HG03432 (cell line): ENCODE results near the gene NUB1.

Experiments used
- ATAC-seq: cut with Tn5 transposase; IDR thresholded peaks from one replicate; pipeline ENCODE4 v1.9.1; 2021; ENCODE audit warnings: mild to moderate bottlenecking, moderate library complexity; ENCODE audit not compliant: unreplicated experiment

Gene NUB1

DNA sequence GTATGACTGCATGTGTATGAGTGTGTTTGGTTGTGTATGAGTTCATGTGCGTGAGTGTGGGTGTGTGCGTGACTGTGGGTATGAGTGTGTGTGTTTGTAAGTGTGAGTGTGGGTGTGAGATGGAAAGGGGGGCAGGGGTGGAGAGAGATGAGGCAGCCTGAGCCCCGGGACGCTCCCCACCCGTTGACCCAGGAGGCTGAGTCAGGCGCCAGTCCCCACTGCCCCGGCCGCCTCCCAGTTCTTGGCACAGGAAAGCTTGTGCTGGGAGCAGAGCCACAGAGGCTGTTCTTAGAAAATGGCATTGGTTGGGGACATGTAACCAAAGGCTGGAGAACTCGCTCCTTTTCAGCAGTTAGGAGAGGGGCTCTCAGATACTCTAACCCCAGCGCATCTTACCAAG is 27.8 kb upstream of the NUB1 start:
- ATAC-seq, result no peak

DNA sequence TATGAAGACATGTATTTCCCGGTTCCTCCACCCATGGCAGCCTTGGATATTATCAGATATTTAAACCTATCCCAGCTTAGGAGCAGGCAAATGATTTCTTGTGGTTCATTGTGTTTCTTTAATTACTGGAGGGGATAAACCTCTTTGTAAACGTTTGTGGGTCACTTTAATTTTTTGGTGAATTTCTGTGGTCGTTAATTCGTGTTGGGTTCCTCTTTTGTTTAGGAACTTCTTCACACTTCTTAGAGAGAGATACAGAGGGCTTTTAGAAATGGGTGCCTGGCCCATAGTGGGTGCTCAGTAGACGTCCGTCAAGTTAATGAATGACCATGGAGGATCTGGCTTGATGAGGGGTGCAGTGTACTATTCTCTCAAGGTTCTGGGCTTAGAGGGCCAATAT is 27.2 kb upstream of the NUB1 start:
- no peak for ATAC-seq

DNA sequence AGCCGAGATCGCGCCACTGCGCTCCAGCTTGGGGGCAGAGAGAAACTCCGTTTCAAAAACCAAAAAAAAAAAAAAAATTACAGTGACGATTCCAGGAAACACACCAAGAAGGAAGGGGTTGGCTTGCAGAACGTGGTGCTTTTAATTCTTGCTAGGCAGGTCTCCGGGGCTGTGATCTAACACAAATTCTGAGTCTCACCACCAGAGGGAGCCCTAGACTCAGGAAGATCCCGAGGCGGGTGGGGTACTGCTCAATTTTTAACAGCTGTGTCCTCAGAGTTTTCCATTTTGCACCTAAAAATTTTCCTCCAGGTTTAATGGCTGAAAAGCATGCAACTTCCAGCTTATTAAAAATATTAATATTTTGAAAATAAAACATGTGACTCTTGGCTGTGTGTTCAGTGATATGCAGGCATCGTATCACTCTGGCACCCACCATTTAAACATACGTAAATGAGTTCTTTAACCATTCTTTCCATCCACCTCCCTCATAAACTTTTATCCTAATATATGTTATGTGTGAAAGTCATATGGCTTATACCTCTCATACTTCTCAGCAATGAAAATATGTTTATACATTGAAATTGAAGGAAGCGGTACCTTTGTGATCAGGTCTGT is 26.5 kb upstream of the NUB1 start:
- ATAC-seq, result no peak

DNA sequence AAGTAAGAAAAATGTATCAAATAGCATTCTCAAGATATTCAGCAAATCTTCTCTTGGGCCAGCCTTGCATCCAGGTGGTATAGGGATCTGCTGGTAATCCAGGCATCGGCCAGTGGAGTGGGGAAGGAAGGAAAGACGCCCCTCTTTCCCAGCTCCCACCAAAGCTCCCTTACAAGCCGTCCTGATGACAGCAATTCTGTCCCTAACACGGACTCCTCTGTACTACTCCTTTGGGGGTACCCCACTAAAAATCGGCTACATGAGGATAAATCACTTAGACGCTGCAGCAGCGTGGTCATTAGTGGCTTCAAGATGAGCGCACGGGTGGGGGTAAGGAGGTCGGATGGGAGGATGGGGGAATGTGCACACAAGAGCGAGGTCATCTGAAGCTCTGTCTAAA is 24.7 kb upstream of the NUB1 start:
- ATAC-seq, result no peak

DNA sequence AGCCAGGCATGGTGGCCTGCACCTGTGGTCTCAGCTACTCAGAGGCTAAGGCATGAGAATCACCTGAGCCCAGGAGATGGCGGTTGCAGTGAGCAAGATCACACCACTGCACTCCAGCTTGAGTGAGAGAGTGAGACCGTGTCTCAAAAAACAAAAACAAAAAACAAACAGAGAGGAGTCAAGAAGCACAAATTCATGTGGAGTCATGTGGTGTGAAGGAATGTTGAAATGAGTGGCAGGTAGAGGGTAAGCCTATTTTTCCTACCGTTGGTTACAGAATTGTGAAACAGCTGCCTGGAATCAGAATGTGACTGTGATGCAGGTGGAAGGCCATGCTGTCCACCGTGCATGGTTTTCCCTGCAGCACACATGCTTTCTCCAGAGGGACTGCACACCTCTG is 23.7 kb upstream of the NUB1 start:
- ATAC-seq, result no peak

DNA sequence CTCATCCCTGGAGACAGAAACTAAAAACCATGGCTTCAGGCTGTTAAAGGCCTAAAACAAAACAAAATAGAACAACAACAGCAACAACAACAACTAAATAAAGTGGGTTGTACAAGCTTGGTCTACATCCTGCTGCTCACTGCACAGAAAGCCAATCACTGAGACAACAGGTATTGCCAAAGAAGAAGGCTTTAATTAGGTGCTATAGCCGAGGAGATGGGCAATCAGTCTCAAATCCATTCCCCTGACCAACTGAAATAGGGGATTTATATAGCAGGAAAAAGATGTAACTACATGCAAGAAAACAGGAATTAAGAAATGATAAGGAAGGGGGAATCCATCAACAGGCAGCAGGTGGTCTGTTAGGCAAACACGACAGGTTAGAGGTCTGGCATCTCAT is 22.4 kb upstream of the NUB1 start:
- no peak for ATAC-seq

DNA sequence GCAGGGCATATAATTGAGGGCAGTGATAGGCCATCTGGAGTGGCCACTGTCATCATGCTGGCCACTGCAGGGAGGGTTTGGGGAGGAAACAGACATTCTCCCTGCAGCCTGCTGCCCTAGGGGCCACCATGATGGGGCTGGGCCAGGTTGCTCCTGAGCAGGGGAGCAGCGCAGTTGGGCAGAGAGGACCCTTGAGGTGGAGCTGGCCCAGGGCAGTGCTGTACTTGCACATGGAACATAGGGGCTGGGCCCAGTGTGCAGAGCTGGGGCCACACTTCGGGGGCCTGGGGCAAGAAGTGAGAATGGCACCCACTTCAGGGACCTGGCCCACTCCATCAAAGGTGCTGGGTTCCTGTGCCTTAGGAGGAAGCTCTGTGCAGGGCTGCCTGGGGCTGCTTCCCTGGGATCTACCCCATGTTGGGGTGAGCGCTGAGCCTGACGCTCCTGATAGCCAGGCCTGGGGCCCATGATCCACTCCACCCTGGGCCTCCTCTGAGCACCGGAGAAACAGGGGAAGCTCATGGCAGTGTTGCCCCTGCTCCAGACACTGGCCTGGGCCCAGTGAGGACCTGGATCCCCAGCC is 21.3 kb upstream of the NUB1 start:
- ATAC-seq, result no peak

DNA sequence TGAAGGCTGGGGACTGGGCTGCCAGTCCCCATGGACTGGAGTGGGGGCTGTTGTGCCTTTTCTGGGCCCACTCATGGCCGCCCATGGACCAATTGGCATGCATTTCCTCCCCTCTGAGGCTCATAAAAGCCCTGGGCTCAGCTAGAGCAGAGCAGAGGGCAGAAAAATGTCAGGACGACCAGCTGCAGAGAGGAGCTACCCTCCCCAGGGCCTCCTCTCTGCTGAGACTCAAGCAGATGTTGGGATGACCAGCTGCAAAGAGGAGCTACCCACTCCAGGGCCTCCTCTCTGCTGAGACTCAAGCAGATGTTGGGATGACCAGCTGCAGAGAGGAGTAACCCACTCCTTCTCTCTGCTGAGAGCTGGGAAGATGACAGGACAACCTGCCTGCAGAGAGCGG is 20.3 kb upstream of the NUB1 start:
- no peak for ATAC-seq

DNA sequence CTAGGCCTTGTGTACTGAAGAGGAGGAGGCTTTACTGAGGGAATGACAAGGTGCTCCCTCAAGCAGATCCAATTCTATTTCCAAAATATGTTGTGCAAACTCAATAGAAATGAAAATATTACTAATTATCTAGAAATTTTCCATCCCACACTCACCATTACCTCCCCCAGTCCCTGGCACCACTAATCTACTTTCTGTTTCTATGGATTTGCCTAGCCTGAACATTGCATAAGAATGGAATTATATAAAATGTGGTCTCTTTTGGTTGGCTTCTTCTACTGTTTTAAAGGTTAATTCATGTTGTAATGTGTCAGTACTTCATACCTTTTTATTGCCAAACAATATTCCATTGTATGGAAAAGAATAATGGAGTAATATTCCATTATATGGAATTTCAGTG is 18.7 kb upstream of the NUB1 start:
- no peak for ATAC-seq

DNA sequence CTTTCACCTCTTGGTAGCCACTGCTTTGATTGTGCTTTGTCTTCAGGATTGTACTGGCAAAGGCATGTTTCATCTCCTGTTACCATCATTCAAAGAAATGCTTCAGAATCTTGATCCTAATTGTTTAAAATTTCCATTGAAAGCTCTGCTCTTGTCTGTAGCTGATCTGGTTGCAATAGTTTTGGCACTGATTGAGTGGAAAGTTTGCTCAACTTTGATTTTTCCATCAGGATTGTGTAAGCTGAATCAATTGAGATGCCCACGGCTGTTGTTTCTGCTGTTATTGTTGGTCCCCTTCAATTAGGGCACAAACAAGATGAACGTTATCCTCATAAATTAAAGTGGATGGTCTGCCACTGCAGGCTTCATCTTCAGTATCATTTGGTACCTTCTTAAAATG is 14.6 kb upstream of the NUB1 start:
- no peak for ATAC-seq

DNA sequence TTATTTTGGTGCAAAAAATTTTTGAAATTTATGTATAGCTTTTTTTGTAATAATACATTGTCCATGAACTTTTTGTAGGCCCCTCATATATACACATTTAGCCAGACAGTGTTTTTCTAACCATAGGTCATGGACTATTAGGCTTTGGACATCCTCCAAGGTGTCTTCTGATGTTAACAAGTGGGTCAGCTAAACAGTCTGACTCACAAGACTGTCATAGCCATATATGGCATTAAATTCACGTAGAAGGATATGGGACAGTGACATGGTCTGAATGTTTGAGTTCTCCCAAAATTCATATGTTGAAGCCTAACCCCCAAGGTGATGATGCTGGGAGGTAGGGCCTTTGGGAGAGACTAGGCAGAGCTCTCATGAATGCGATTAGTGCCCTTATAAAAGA is 14.0 kb upstream of the NUB1 start:
- no peak for ATAC-seq

DNA sequence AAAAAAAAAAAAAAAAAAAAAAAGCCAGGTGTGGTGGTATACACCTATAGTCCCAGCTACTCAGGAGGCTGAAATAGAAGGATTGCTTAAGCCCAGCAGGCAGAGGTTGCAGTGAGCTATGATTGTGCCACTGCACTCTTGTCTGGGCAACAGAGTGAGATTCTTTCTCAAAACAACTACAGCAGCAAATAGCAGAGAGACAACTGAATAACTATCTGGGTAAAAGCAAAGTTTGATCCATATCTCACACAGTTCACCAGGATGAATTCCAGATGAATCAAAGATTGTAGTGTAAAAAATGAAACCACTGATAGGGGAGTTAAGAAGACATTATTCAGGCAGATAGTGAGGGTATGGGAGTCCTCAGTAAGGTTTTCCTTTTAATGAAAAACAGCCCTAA is 11.4 kb upstream of the NUB1 start:
- ATAC-seq, result no peak

DNA sequence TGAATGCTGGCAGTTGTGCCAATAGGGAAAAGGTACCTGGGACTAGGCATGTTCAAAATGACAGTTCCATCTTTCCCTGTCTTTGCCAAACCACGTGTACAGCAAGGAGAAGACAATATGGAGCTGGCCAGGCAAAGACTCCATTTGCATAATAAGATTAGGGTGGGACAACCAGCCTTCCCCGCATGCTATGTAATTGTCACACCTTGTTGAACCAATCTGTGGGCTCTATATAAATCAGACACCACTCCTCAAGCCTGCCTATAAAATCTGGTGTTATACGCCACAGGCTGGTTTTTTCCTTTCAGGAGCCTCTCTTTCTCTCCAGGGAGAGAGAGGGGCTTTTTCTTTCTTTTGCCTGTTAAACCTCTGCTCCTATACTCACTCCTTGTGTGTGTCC is 11.0 kb upstream of the NUB1 start:
- ATAC-seq, result no peak

DNA sequence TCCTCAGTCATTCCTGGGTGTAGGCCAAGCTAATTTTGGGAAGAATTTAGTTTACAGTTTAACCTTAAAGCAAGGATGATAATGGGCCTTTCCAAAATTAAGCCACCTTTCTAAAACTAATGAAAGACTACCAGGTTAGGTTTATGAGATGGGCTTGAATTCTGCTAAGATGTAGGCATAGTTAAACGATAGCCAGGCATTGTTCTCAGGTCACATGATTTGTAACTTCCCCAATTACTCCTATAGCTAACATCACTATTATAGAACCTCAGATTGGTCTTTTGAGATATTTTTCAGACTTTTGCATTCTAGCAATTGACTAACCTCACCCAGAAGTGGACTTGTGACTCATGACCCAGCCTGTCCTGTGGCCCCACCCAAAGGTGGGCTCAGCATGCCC is 7.0 kb upstream of the NUB1 start:
- ATAC-seq, result no peak

DNA sequence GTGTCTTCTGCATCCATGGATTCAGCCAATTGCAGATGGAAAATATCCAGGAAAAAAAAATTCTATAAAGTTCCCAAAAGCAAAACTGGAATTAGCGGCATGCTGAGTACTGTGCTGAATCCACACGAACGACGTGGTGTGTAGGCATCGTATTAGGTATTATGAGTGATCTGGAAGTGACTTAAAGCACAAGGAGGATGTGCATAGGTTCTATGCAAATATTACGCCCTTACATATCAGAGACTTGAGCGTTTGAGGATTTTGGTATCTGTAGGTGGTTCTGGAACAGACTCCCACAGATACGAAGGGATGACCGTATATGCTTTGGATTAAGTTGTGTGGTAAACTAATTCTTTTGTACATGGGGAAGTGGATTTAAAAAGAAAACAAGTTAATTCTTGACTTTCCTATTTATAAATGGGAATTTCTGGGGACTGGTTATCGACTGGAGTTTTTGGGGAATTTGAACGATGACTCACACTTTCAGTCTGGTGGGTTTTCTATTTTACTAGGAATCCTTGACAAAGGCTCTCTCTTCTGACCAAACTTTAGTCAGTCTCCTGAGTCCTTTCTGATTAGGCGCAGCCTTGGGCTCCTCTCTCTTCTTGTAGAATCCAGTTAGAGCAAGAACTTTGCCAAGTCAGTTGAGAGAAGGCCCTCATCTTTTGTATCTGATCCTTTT is 5.4 kb upstream of the NUB1 start:
- no peak for ATAC-seq

DNA sequence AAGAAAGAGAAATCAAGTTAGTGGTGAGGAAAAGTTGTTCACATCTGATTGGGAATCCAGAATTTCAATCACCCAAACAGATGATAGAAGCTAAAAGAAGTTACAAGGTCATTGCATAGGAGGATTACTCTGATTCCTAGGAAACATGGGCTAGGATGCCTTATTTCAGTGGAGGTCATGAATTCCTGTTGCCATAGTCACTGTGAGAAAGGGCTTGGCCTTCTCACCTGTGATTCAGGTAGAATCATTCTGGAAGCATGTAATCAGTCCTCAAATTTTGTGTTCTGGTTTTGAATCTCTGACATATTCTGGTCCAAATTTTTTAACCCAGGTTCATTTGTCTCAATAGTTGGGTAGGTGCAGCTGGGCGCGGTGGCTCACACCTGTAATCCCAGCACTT is 4.3 kb upstream of the NUB1 start:
- ATAC-seq, result no peak

DNA sequence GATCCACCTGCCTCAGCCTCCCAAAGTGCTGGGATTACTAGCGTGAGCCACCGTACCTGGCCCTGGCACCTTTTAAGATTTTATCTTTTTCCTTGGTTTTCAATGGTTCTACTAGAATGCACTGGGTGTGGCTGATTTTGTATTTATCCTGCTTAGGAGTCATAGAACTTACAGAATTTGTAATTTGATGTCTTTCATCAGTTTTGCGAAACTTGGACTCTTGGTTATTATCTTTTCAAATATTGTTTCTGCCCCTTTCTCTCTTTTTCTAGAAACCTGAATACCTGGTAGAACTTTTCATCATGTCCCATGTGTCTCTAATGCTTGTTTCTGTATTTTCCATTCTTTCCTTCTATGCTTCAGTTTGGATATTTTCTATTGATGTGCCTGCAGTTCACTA is 2.8 kb upstream of the NUB1 start:
- no peak for ATAC-seq

DNA sequence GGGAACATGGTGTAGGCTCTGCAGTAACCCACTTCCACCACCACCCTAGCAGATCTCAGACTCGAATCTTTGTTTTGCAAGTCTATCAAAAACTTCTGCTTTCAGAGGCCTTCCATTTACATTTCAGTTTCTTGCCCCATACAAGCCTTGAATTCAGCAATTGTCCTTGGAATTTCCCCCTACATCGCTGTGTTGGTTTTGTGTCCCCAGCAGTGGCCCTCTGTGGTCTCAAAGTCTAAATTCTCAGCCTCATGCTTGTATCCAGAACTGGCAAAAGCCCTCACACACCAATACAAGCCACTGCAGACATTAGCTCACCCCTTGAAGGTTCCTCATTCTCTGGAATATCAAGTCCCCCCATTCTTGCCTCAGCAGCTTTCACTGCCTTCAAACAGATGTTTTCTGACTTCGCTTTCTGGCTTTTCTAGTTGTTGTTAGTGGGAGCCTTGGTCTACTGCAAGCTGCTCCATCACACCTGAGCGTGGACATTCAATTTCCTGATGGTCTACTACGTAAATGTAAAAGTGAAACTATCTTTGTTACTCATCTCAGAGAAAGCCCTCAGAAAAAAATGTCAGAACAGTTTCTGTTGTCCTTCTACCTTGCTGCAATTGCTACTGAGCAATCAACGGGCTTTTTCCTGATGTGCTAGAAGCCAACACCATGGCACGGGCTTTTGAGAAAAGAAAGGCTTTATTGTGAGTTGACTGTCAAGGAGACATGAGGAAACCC is 1.8 kb upstream of the NUB1 start:
- ATAC-seq, result peak; percentile 47

DNA sequence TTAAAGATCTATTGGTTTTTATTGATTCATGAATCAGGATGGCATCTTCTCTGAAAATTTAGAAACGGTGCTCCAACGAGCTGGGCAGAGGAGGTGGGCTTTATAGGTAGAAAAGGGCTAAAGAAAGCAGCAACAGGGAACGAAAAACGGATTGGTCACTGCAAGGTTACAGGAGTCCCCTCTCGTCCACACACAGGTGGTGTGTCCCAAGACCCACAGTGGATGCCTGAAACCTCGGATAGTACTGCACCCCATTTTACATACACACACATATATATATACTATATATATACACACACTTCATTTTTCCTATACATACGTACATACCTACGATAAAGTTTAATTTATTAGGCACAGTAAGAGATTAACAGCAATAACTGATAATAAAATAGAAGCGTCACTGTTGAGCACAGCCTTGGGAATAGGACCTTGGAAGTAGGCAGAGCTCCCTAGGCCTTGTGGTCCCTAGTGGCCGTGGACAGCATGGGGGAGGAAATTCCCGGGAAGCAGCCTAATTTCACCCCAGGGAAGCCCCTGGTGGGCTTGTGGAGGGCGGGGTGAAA is 737 bp upstream of the NUB1 start:
- no peak for ATAC-seq

DNA sequence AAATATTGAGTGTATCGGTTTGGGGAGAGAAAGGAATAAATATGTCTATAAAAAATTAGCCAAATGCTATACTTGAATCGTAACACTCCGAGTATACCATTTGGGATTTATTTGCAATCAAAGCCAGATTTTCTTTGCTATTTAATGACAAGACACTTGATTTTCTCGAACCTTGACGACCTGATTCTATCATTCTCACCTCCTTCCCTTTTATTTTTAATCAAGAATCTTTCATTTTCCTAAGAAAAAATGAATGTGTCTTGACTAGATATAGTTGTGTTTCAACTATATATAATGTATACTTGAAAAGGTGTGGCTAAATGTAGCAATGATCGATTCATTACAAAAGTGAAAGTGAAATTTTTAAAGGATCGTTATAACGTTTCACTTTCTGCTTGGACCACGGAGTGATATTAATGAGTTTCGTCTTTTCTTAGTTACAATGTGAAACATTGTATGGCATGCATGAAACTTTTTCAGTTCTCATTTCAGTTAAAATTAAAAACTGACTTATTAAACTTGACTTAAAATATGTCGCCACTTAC is 562 bp downstream of the NUB1 start:
- peak; percentile 61 for ATAC-seq

DNA sequence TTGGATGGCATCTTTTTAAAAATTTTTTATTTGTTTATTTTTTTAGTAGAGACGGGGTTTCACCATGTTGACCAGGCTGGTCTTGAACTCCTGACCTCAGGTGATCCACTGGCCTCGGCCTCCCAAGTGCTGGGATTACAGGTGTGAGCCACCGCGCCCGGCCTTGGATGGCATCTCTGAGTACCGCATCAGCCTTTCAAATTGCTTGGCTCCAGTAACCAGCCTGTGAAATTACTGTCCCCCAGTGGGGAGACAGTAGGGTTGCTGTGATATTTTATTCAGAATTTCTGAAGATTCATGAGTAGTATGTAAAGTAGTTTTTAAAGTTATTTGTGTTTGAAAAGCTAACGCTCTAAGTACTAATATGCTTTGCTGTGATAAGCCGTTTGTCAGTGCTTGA is 1.2 kb downstream of the NUB1 start:
- no peak for ATAC-seq

DNA sequence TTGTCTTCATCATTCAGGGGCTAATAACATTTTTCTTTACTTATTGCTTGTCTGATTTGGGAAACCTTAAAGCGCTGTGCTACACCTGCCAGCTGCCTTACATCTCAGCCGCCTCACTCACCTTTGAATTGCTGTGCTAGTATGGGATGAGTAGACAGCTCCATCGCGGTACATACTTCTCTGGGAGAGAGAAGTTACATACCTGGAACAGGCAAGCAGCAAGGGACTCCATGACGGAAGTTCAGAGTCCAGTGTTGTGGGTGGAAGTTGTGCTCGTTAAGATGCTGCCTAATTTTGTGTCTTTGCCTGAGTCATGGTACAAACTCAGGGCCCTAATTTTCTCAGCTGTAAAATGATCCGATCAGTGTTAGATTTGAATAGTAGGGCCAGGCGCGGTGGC is 1.9 kb downstream of the NUB1 start:
- no peak for ATAC-seq
